AG08396 (cell line): ENCODE data around the gene ADCY3.
A peak's percentile ranks its signal among the peaks of the same experiment; 100 is the strongest.
"Not testable (repeated sequence)": the region's sequence is repeated elsewhere in the genome, so short reads cannot be mapped to it uniquely, and the experiment has no call there.

Experiments used
- DNase-seq: peaks from one replicate; pipeline ENCODE4 v3.0.0; 2012; ENCODE audit warnings: low spot score, mixed read lengths

The ADCY3 gene

GRCh38 chr2:24809316-24810007, 110.6 kb downstream of the ADCY3 start:
- DNase-seq, result no peak

GRCh38 chr2:24806661-24807036, 113.4 kb downstream of the ADCY3 start:
- no peak for DNase-seq

- not testable (repeated sequence) for DNase-seq
Observed at GRCh38 chr2:24805811-24806660, 114.0 kb downstream of the ADCY3 start.

GRCh38 chr2:24800487-24800886, 119.5 kb downstream of the ADCY3 start:
- not testable (repeated sequence) for DNase-seq

GRCh38 chr2:24797644-24798043, 122.4 kb downstream of the ADCY3 start:
- no peak for DNase-seq

GRCh38 chr2:24793761-24794435, 126.1 kb downstream of the ADCY3 start:
- peak; percentile 37 for DNase-seq

- DNase-seq, result peak; percentile 96
Observed at GRCh38 chr2:24792874-24793760, 126.9 kb downstream of the ADCY3 start, which contains the start of the genes CENPO and PTRHD1. CENPO (plus strand) TSS chr2:24793425; CDS start chr2:24793920, 495 bp downstream. PTRHD1 (minus strand) TSS chr2:24793391; CDS start chr2:24793377, 14 bp downstream.

- no peak for DNase-seq
Observed at GRCh38 chr2:24792542-24792873, 127.5 kb downstream of the ADCY3 start.

- DNase-seq, result no peak
Observed at GRCh38 chr2:24791452-24791851, 128.6 kb downstream of the ADCY3 start.

- no peak for DNase-seq
Observed at GRCh38 chr2:24788816-24789215, 131.2 kb downstream of the ADCY3 start.

- no peak for DNase-seq
Observed at GRCh38 chr2:24787532-24787931, 132.5 kb downstream of the ADCY3 start.

- no peak for DNase-seq
Observed at GRCh38 chr2:24785671-24786321, 134.2 kb downstream of the ADCY3 start.

GRCh38 chr2:24783641-24784040, 136.4 kb downstream of the ADCY3 start:
- DNase-seq, result no peak

- DNase-seq, result no peak
Observed at GRCh38 chr2:24779116-24779515, 140.9 kb downstream of the ADCY3 start.

GRCh38 chr2:24774373-24774772, 145.7 kb downstream of the ADCY3 start:
- DNase-seq, result no peak

GRCh38 chr2:24771764-24772586, 148.1 kb downstream of the ADCY3 start:
- DNase-seq, result no peak

GRCh38 chr2:24771061-24771460, 149.0 kb downstream of the ADCY3 start:
- DNase-seq, result no peak
